ENCODE data around the gene FAM193B. TPM values are rescaled to one million over a fixed set of nuclear protein-coding genes. Genes with fewer than 3 reads are reported as not detected.
A peak's percentile ranks its signal among the peaks of the same experiment; 100 is the strongest.

Gene FAM193B
- 29.5 TPM for total RNA-seq
- long read RNA-seq, partial matches to known transcripts = 2 of 13 reads
- long read RNA-seq, other reads (novel, unspliced or antisense) = 10 of 13 reads

- intact Hi-C loops (cut with DNase I) = loop anchor here (2.0 to 5.0 kb wide), 2 partner anchors 38 kb away; partner anchors contain the start of genes DDX41 and TMED9
- ATAC-seq (peak; percentile 96), DNase-seq (ENCODE audit: missing footprints) (peak; percentile 97)
Observed at GRCh38 chr5:177554474-177555111, at the start of gene FAM193B. Gene FAM193B, minus strand, starts transcription at chr5:177554563. Its CDS starts 105 bp downstream, at chr5:177554458.

- intact Hi-C loops (cut with DNase I) = no loop called here
- DNase-seq (ENCODE audit: missing footprints) = no peak
- no peak for ATAC-seq
Observed at GRCh38 chr5:177604116-177604521, 49.8 kb upstream of the FAM193B start.

- intact Hi-C loops (cut with DNase I) = no loop called here
Observed at GRCh38 chr5:177603631-177604030, 49.3 kb upstream of the FAM193B start.

GRCh38 chr5:177602458-177602830 is 48.1 kb upstream of the FAM193B start:
- no peak for ATAC-seq
- DNase-seq (ENCODE audit: missing footprints) = no peak
- intact Hi-C loops (cut with DNase I) = no loop called here

More at GRCh38 chr5:177603631-177604030, 49.3 kb upstream of the FAM193B start:
- DNase-seq (ENCODE audit: missing footprints) (no peak), ATAC-seq (no peak)

GRCh38 chr5:177601577-177602457 is 47.5 kb upstream of the FAM193B start:
- no peak for DNase-seq (ENCODE audit: missing footprints)
- intact Hi-C loops (cut with DNase I) = no loop called here
- no peak for ATAC-seq

GRCh38 chr5:177601126-177601525 is 46.8 kb upstream of the FAM193B start:
- ATAC-seq (no peak), DNase-seq (ENCODE audit: missing footprints) (no peak)
- intact Hi-C loops (cut with DNase I) = no loop called here

GRCh38 chr5:177600508-177601018 is 46.2 kb upstream of the FAM193B start:
- DNase-seq (ENCODE audit: missing footprints) (no peak), ATAC-seq (no peak)
- intact Hi-C loops (cut with DNase I) = loop anchor here (1.0 kb wide), 1 partner anchor 8 kb away; the partner anchor contains the start of gene TMED9

- intact Hi-C loops (cut with DNase I) = loop anchor here (1.0 kb wide), 1 partner anchor 8 kb away; the partner anchor contains the start of gene TMED9
Observed at GRCh38 chr5:177599731-177600507, 45.6 kb upstream of the FAM193B start, which contains the start of gene B4GALT7. Gene B4GALT7, plus strand, starts transcription at chr5:177600132. Its CDS starts 79 bp downstream, at chr5:177600211.

GRCh38 chr5:177598477-177598876 is 44.1 kb upstream of the FAM193B start:
- intact Hi-C loops (cut with DNase I) = no loop called here
- no peak for ATAC-seq
- no peak for DNase-seq (ENCODE audit: missing footprints)

More at GRCh38 chr5:177599731-177600507, 45.6 kb upstream of the FAM193B start, which contains the start of gene B4GALT7:
- ATAC-seq (peak; percentile 97), DNase-seq (ENCODE audit: missing footprints) (peak; percentile 95)

GRCh38 chr5:177596775-177597238 is 42.4 kb upstream of the FAM193B start:
- DNase-seq (ENCODE audit: missing footprints) (no peak), ATAC-seq (no peak)
- intact Hi-C loops (cut with DNase I) = no loop called here

GRCh38 chr5:177595991-177596774 is 41.8 kb upstream of the FAM193B start:
- DNase-seq (ENCODE audit: missing footprints) (no peak), ATAC-seq (no peak)
- intact Hi-C loops (cut with DNase I) = no loop called here

- intact Hi-C loops (cut with DNase I) = no loop called here
- ATAC-seq (no peak), DNase-seq (ENCODE audit: missing footprints) (no peak)
Observed at GRCh38 chr5:177595026-177595585, 40.7 kb upstream of the FAM193B start.

- intact Hi-C loops (cut with DNase I) = loop anchor here (5.0 kb wide), 1 partner anchor 37 kb away; no protein-coding TSS in a partner anchor
- DNase-seq (ENCODE audit: missing footprints) = no peak
- ATAC-seq = no peak
Observed at GRCh38 chr5:177594071-177594470, 39.7 kb upstream of the FAM193B start.

GRCh38 chr5:177593511-177593910 is 39.1 kb upstream of the FAM193B start:
- DNase-seq (ENCODE audit: missing footprints) (no peak), ATAC-seq (no peak)
- intact Hi-C loops (cut with DNase I) = loop anchor here (5.0 kb wide), 1 partner anchor 36 kb away; no protein-coding TSS in a partner anchor

- intact Hi-C loops (cut with DNase I) = loop anchor here (1.0 to 5.0 kb wide), 2 partner anchors 7 to 36 kb away; partner anchors contain the start of gene B4GALT7
Observed at GRCh38 chr5:177592905-177593304, 38.5 kb upstream of the FAM193B start.

GRCh38 chr5:177592010-177592834 is 37.9 kb upstream of the FAM193B start, which contains the start of gene TMED9:
Gene TMED9, plus strand, starts transcription at chr5:177592203. Its CDS starts 12 bp downstream, at chr5:177592215.
- intact Hi-C loops (cut with DNase I) = loop anchor here (1.0 to 5.0 kb wide), 2 partner anchors 8 to 35 kb away; partner anchors contain the start of gene B4GALT7
- DNase-seq (ENCODE audit: missing footprints) = peak; percentile 94

More at GRCh38 chr5:177592905-177593304, 38.5 kb upstream of the FAM193B start:
- DNase-seq (ENCODE audit: missing footprints) (no peak), ATAC-seq (no peak)

More at GRCh38 chr5:177592010-177592834, 37.9 kb upstream of the FAM193B start, which contains the start of gene TMED9:
- peak; percentile 97 for ATAC-seq
